Measurements from ENCODE around the gene IFI27L1. TPM values are rescaled to one million over a fixed set of nuclear protein-coding genes. Genes with fewer than 3 reads are reported as not detected.

IFI27L1 gene
- total RNA-seq, 1 donor from 2014 or later = 18.9 TPM

- no peaks in the 10 kb centered on the region for H3K27me3 ChIP-seq
- TF ChIP-seq POLR2AphosphoS5 (IDR thresholded peaks at IDR 0.05; ENCODE audit: insufficient read depth in 1 of 2, low read depth in 1 of 2) (no peak), CTCF (IDR thresholded peaks at IDR 0.05) (no peak), POLR2A (IDR thresholded peaks at IDR 0.05) (no peak)
- peak overlapping the region; percentile 49 for H3K27ac ChIP-seq
- H3K4me1 ChIP-seq = peaks cover 19% of the 10 kb centered on the region
- H3K4me3 ChIP-seq = no peak overlapping the region
- intact Hi-C loops (cut with DNase I) = no loop called here
- no peaks in the 10 kb centered on the region for H3K36me3 ChIP-seq
- H3K9me3 ChIP-seq = no peaks in the 10 kb centered on the region
- no peak for DNase-seq (ENCODE audit: extremely low spot score in 2 of 2)
These were observed 19.7 kb downstream of the IFI27L1 start for GRCh38 chr14:94100847-94101246.

DNA sequence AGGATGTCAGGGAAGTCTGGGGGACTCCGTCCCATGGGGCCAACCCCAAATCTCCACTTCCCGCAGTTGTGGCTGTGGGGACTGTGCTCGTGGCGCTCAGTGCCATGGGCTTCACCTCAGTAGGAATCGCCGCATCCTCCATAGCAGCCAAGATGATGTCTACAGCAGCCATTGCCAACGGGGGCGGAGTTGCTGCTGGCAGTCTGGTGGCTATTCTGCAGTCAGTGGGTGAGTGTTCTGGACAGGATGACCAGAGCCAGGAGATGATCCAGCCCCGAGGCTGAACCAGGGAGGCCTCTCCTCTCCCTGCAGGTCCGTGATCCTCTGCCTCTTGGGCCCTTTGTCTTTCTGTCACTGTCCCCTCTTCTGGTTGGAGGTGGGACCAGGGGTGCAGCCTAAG is 20.6 kb downstream of the IFI27L1 start:
- Histone ChIP-seq H3K4me1 (peaks cover 19% of the 10 kb centered on the region), H3K27me3 (no peaks in the 10 kb centered on the region), H3K9me3 (no peaks in the 10 kb centered on the region), H3K27ac (peak overlapping the region; percentile 49), H3K36me3 (no peaks in the 10 kb centered on the region), H3K4me3 (no peak overlapping the region)
- TF ChIP-seq CTCF (IDR thresholded peaks at IDR 0.05) (no peak), POLR2A (IDR thresholded peaks at IDR 0.05) (no peak), POLR2AphosphoS5 (IDR thresholded peaks at IDR 0.05; ENCODE audit: insufficient read depth in 1 of 2, low read depth in 1 of 2) (no peak)
- intact Hi-C loops (cut with DNase I) = no loop called here
- no peak for DNase-seq (ENCODE audit: extremely low spot score in 2 of 2)

GRCh38 chr14:94102768-94103482 is 21.8 kb downstream of the IFI27L1 start:
- H3K27me3 ChIP-seq = no peaks in the 10 kb centered on the region
- intact Hi-C loops (cut with DNase I) = no loop called here
- H3K36me3 ChIP-seq = no peaks in the 10 kb centered on the region
- H3K4me1 ChIP-seq = peaks cover 14% of the 10 kb centered on the region
- no peak overlapping the region for H3K4me3 ChIP-seq
- no peak overlapping the region for H3K27ac ChIP-seq
- no peak for TF ChIP-seq POLR2AphosphoS5 (IDR thresholded peaks at IDR 0.05; ENCODE audit: insufficient read depth in 1 of 2, low read depth in 1 of 2)
- no peak for TF ChIP-seq POLR2A (IDR thresholded peaks at IDR 0.05)
- TF ChIP-seq CTCF (IDR thresholded peaks at IDR 0.05) = no peak
- DNase-seq (ENCODE audit: extremely low spot score in 2 of 2) = no peak
- no peaks in the 10 kb centered on the region for H3K9me3 ChIP-seq

DNA sequence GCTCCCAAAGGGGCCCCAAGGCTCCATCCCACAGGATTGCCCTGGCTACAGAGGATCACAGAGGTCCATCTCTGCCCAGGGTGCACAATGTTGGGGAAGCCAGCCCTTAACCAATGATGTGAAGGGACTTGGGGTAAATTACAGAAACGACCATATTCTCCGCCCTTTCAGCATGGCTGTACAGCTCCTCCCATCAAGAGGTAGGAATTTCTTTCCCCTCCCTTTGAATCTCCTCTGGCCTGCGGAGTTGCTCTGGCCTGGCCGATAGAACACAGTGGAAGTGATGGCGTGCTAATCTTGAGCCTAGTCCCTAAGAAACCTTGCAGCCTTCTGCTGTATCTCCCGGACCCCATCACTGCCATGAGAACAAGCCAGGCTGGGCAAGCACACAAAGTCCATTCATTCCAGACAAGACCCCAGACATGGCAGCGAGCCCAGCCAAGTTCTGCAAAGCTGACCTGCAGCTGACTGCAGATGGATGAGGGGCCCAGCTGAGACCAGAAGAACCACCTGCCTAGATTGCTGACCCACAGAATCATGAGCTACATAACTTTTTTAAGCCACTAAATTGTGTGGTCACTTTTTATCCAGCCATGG is 22.5 kb downstream of the IFI27L1 start:
- no peak for DNase-seq (ENCODE audit: extremely low spot score in 2 of 2)
- no peak overlapping the region for H3K4me3 ChIP-seq

More for the DNA sequence above, 22.5 kb downstream of the IFI27L1 start:
- Histone ChIP-seq H3K27ac (no peak overlapping the region), H3K4me1 (peaks cover 9% of the 10 kb centered on the region), H3K27me3 (no peaks in the 10 kb centered on the region), H3K9me3 (no peaks in the 10 kb centered on the region), H3K36me3 (no peaks in the 10 kb centered on the region)
- intact Hi-C loops (cut with DNase I) = no loop called here
- TF ChIP-seq CTCF (IDR thresholded peaks at IDR 0.05) = no peak
- TF ChIP-seq POLR2A (IDR thresholded peaks at IDR 0.05) = no peak
- no peak for TF ChIP-seq POLR2AphosphoS5 (IDR thresholded peaks at IDR 0.05; ENCODE audit: insufficient read depth in 1 of 2, low read depth in 1 of 2)

Data from vagina (tissue), 2 donors.